HL-60 (cell line): Measurements from ENCODE around the gene MRPL42.

Experiments
- CTCF ChIP-seq: IDR thresholded peaks from one replicate; pipeline ENCODE4 v1.5.1; 2011; ENCODE audit warnings: low read length, control low read depth, inconsistent platforms; ENCODE audit not compliant: insufficient read depth
- GABPA ChIP-seq: IDR thresholded peaks from 2 replicates; pipeline ENCODE4 v1.6.1; 2012; ENCODE audit warnings: low read depth
- POLR2AphosphoS5 ChIP-seq: IDR thresholded peaks from 2 replicates; pipeline ENCODE4 v1.6.1; 2012; ENCODE audit warnings: low read depth
- REST ChIP-seq: IDR thresholded peaks from 2 replicates; pipeline ENCODE4 v1.6.1; 2012; ENCODE audit warnings: low read depth; ENCODE audit not compliant: insufficient replicate concordance
- SPI1 ChIP-seq: IDR thresholded peaks from 2 replicates; pipeline ENCODE4 v1.6.1; 2012; ENCODE audit warnings: low read depth, mild to moderate bottlenecking, borderline replicate concordance

GRCh38 chr12:93425736-93426411, 41.4 kb upstream of the MRPL42 start:
- TF ChIP-seq SPI1 (no peak), POLR2AphosphoS5 (no peak), CTCF (no peak), GABPA (no peak), REST (no peak)
